CD4-positive, alpha-beta T cell treated with Interleukin-4 for 4 hours (primary cell): Measurements from ENCODE around the gene RIPK3.
A peak's percentile ranks its signal among the peaks of the same experiment; 100 is the strongest.
"Not testable (repeated sequence)": the region's sequence is repeated elsewhere in the genome, so short reads cannot be mapped to it uniquely, and the experiment has no call there.

ENCODE experiments used
- DNase-seq: peaks from one replicate; pipeline ENCODE4 v3.0.0-alpha.2; 2020

RIPK3 gene

DNA sequence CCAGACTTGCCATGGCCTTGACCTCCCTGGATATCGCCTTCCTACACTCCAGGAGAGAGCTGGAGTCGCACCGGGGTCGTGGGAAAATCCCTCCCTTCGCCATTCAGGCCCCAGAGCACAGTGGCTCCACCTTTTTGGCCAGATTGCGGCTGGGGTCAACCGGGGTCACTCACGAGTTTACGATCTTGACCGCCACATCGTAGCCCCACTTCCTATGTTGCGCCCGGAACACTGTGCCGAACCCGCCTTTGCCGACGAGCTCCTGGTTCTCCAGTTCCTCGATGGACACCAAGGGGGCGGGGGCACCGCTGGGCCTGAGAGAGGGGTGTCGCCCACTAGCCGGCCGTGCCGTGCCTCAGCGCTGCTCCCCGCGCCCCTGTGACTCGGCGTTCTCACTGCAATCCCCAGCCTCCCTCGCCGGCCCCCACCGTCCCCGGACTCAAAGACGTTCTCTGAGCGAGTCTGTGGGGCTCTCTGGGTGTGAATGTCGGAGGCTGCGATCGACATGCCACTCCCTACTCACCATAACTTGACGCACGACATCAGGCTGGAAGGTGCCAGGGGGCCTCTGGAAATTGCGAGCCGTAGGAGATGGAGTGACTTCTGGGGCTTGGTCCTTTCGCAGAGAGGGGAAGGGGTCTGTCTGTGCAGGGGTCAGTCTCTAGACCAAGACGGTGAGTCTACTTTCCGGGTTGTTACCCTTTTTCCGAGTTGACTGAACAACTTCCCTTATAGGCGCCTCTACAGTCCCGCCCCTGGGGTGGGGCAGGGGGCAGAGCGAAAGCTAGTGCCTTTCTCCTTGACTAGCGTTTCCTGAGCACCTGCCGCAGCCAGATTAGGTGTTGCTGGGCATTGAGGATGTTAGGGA is at the start of gene RIPK3:
TSS of gene RIPK3 (minus strand) at position 708 of the 868 bp plus-strand sequence. CDS start at position 543, 165 bp downstream.
- DNase-seq: peak; percentile 70

- DNase-seq: no peak
These were observed 49.5 kb upstream of the RIPK3 start for GRCh38 chr14:24389226-24389848.

GRCh38 chr14:24388474-24389179 is 48.8 kb upstream of the RIPK3 start:
- no peak for DNase-seq

GRCh38 chr14:24387579-24387978 is 47.8 kb upstream of the RIPK3 start:
- not testable (repeated sequence) for DNase-seq

DNA sequence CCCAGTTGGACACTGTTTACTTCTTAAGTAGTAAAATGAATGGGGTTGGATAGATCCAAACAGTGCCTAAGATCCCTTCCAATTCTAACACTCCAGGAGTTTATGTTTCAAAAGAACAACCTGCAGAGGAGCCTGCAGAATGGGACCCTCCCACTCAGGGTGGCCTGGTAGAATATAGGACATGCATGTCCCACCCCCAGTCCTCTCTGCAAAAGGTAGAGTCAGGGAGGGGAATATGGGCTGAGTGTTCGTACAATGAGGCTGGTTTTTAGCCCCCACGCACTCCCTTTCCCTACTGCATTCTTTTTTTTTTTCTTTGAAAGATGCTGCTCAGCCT is 47.2 kb upstream of the RIPK3 start:
- no peak for DNase-seq

DNA sequence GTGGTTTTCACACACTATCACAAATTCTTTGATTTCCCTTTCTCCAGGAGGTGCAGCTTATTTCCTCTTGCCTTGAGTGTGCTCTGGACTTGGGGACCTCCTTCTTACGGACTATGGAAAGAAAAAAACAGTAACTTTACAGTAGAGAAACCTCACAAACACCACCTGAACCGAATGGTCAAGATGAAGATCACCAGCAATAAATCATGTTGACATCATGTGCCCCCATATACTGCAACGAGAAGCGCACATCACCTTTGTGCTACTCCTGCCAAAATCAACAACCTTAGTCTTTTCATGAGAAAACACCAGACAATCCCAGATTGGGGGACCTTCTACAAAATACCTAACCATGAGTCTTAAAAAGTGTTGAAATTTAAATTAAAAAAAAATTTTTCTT is 45.7 kb upstream of the RIPK3 start:
- DNase-seq: no peak

DNA sequence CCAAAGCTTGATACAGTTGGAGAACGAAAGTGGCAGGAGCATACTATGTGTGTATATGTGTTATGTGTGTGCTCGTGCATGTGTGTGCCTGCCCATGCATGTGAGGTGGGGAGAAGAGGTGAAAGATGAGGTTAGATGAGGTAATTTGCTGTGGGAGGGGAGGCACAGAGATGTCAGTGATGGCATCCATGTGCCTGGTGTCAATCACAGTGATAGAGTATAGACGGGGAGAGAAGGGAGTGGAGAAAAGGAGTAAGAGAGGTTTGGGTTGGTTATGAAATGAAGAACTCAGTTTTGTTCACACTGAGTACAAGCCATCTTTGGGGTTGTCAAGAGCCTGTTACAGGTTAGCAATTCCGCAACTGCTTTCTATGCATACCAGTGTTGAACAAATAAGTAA is 44.4 kb upstream of the RIPK3 start:
- DNase-seq: no peak

GRCh38 chr14:24382064-24382371 is 42.2 kb upstream of the RIPK3 start:
- no peak for DNase-seq

GRCh38 chr14:24381363-24382063 is 41.7 kb upstream of the RIPK3 start:
- no peak for DNase-seq

DNA sequence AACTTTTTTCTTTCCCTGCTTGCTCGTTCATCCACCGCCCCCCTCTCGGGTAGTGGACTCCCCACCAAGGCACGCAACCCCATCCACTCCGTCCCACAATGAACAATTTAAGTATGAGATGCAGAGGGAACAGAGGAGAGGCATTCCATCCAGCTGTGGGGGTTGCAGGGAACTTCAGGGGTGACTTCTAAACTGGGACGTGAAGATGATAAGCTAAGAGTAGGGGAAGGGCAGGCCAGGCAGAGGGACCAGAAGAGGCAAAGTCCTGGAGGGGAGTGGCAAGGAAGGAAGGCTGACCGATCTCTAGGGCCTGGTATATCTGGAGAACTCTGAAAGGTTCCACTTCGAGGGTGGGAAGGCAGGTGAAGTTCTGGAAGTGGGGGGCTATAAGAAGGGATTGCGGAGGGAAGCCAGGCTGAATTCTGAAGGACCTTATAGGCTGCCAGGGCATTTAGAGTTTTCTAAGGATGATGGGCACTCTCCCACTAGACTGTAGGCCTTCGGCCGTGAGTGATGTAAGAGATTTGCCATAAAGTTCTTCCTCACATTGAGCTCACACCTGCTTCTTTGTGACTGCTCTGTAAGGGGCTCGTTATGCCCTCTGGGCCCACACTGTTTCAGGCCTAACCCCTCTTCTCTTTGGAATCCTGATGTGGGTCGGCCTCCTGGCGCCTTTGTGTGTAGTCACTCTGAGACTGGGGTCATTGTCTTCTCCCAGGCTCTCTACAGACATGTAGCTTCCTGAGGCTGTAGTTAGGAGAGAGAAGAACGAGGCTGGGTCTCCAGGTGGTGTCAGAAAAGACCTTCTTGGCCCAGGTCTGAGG is 40.3 kb upstream of the RIPK3 start:
- DNase-seq: no peak

DNA sequence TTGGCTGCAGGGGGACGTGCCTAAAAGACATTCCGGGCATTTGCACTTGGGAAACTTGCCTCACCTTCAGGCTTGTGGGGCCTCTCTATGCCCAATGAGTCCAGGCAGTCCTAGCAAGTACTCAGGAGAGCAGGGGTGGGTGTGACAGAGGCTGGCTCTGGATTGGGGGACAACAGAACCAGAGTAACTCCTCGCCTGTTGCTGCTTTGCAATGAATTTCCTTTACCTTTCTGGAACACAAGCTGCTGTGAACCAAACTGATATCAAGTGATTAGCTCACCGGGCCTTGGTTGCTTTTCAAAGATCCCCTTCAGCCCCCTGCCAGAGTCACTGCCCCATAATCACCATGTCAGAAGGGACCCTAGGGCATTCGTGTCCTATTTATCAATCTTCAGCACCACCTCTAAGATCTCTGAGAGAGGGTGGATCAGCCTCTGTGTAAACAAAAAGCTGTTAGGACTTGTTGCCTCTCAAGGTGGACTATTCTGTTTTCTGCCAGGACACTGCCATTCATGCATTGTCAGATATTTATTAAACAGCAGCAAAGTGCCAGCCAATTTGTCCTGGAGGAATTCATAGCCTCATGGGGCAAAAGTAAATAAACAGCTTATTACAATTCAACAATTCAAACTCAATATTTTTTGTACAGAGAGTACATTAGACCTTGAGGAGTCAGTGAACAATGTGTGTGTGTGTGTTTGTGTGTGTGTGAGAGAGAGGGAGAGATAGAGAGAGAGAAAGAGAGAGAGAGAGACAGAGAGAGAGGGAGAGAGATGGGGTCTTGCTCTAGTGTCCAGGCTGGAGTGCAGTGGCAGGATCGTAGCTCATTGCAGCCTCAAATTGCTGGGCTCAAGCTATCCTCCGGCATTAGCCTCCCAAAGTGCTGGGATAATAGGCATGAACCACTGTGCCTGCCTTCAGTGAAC is 39.5 kb upstream of the RIPK3 start:
- DNase-seq: no peak

- DNase-seq: no peak
These were observed 38.5 kb upstream of the RIPK3 start for GRCh38 chr14:24378327-24378726.

GRCh38 chr14:24377657-24378056 is 37.9 kb upstream of the RIPK3 start:
- no peak for DNase-seq

- no peak for DNase-seq
These were observed 37.3 kb upstream of the RIPK3 start for GRCh38 chr14:24377126-24377525.

GRCh38 chr14:24376448-24377070 is 36.8 kb upstream of the RIPK3 start:
- no peak for DNase-seq

GRCh38 chr14:24372701-24373416 is 33.1 kb upstream of the RIPK3 start:
- DNase-seq: no peak

GRCh38 chr14:24371605-24372004 is 31.8 kb upstream of the RIPK3 start:
- not testable (repeated sequence) for DNase-seq

DNA sequence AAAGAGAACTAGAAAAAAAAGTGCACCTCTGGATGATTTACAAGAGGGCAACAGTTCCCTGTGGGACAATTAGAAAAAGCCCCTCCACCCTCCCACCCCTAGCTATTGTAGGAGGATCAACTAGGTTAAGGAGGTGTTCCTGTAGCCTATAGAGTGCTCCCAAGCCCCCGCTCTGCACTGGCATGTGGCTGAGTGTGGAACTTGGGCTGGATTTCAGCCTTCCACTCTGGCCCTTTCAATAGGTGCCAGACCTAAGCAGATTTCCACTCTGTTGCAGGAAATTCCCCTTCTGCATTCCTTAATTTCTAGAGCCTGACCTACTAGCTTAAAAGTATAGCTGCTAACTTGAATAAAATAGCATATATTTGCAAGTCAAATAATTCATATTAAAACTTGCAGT is 31.0 kb upstream of the RIPK3 start:
- DNase-seq: no peak

DNA sequence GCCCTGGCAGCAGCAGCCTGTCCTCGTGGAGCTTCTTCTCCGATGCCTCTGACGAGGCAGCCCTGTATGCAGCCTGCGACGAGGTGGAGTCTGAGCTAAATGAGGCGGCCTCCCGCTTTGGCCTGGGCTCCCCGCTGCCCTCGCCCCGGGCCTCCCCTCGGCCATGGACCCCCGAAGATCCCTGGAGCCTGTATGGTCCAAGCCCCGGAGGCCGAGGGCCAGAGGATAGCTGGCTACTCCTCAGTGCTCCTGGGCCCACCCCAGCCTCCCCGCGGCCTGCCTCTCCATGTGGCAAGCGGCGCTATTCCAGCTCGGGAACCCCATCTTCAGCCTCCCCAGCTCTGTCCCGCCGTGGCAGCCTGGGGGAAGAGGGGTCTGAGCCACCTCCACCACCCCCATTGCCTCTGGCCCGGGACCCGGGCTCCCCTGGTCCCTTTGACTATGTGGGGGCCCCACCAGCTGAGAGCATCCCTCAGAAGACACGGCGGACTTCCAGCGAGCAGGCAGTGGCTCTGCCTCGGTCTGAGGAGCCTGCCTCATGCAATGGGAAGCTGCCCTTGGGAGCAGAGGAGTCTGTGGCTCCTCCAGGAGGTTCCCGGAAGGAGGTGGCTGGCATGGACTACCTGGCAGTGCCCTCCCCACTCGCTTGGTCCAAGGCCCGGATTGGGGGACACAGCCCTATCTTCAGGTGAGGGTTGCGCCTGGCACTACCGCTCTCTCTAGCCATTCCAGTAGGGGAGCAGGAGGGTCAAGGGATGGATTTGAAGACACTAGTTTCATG is 30.3 kb upstream of the RIPK3 start:
- DNase-seq: no peak
